H1 (cell line): Measurements from ENCODE around the gene RIN3. TPM values are rescaled to one million over a fixed set of nuclear protein-coding genes. Genes with fewer than 3 reads are reported as not detected.

ENCODE experiments used
- EP300 ChIP-seq, 2 experiments: IDR thresholded peaks; 1 replicate in 1 of 2; 2 replicates in 1 of 2; pipeline ENCODE4 v1.6.1; 2011 to 2012; ENCODE audit warnings: low read depth in 2 of 2, low read length in 2 of 2, mild to moderate bottlenecking in 2 of 2, borderline replicate concordance in 1 of 2, inconsistent platforms in 1 of 2, moderate library complexity in 1 of 2
- HDAC2 ChIP-seq, 2 experiments: fragments of 300-600 bp in 1 of 2; sonication (generic) in 1 of 2; IDR thresholded peaks; 2 replicates each; pipeline ENCODE4 v1.6.1; 2011 to 2012; ENCODE audit warnings: low read depth in 2 of 2, low read length in 2 of 2, mild to moderate bottlenecking in 2 of 2, moderate library complexity in 2 of 2, borderline replicate concordance in 1 of 2, inconsistent platforms in 1 of 2
- JUND ChIP-seq: IDR thresholded peaks from 2 replicates; pipeline ENCODE4 v1.6.1; 2011; ENCODE audit warnings: mild to moderate bottlenecking, improper control_type of control experiment, low read length
- SIRT6 ChIP-seq: IDR thresholded peaks from one replicate; pipeline ENCODE4 v1.7.1; 2012; ENCODE audit warnings: low read length, inconsistent platforms
- SRF ChIP-seq: IDR thresholded peaks from 2 replicates; pipeline ENCODE4 v1.6.1; 2011; ENCODE audit warnings: mild to moderate bottlenecking, low read depth, low read length, moderate library complexity
- USF2 ChIP-seq: IDR thresholded peaks from 2 replicates; pipeline ENCODE4 v1.6.1; 2011; ENCODE audit warnings: low read length, improper control_type of control experiment
- polyA plus RNA-seq, 7 experiments: library from polyadenylated mRNA; depleted of rRNA in 3 of 7; stranded (reverse) in 5 of 7; unstranded in 2 of 7; fragments of >200 nt in 5 of 7; fragments of 200-250 nt in 2 of 7; gene quantifications; 1 replicate in 5 of 7; 2 replicates in 1 of 7; 4 replicates in 1 of 7; pipeline versions ENCODE4 v1.2.1 to v1.2.3, GENCODE V29; 2011 to 2013; ENCODE audit warnings: missing spikeins in 2 of 7, mixed read lengths in 2 of 7
- total RNA-seq: library from RNA; stranded (reverse); fragmentation: NEBNext Ultra II Directional; extraction: Animal tissue kit (Norgen Biotek cat#: 25700); gene quantifications from 2 replicates; pipeline ENCODE4 v1.2.1, GENCODE V29; 2021

Gene RIN3
- total and polyA plus RNA-seq, 2 of the 8 experiments (the other 6 are each of a cell fraction or from before 2014, with no cell fraction given) = 0.59 to 1.5 TPM

GRCh38 chr14:92542766-92543554 lies 29.4 kb downstream of the RIN3 start (continued):
- TF ChIP-seq HDAC2 (IDR thresholded peaks at IDR 0.05; ENCODE audit: borderline replicate concordance in 1 of 2, low read depth in 2 of 2, low read length in 2 of 2) (no peak), JUND (no peak), SIRT6 (no peak), EP300 (IDR thresholded peaks at IDR 0.05; ENCODE audit: borderline replicate concordance in 1 of 2, low read depth in 2 of 2, low read length in 2 of 2) (no peak), SRF (no peak), USF2 (no peak)
